CD1c-positive myeloid dendritic cell (primary cell): Measurements from ENCODE around the gene MBLAC1.

Experiments
- DNase-seq: peaks from one replicate; pipeline ENCODE4 v3.0.0-alpha.2; 2016; ENCODE audit errors: extremely low spot score

Gene MBLAC1

GRCh38 chr7:100126931-100127865, at the start of gene MBLAC1:
Gene MBLAC1 (plus strand): TSS chr7:100126967. CDS start chr7:100127396, 429 bp downstream.
- peak; percentile 94 for DNase-seq

GRCh38 chr7:100077205-100077604, 49.6 kb upstream of the MBLAC1 start:
- DNase-seq = no peak

GRCh38 chr7:100079024-100079560, 47.7 kb upstream of the MBLAC1 start:
- DNase-seq = no peak

GRCh38 chr7:100080907-100081534, 45.7 kb upstream of the MBLAC1 start:
- peak; percentile 27 for DNase-seq

GRCh38 chr7:100081535-100082102, 45.1 kb upstream of the MBLAC1 start, which contains the start of gene ZNF3:
Gene ZNF3 (minus strand): TSS chr7:100081723. CDS start chr7:100077357, 4,366 bp downstream.
- DNase-seq = peak; percentile 99

GRCh38 chr7:100082978-100083377, 43.8 kb upstream of the MBLAC1 start:
- DNase-seq = no peak

- DNase-seq = no peak
These were observed 41.3 kb upstream of the MBLAC1 start for GRCh38 chr7:100085515-100085914.

- DNase-seq = no peak
These were observed 39.6 kb upstream of the MBLAC1 start for GRCh38 chr7:100087055-100087750.

- DNase-seq = no peak
These were observed 38.6 kb upstream of the MBLAC1 start for GRCh38 chr7:100088095-100088620.

- DNase-seq = peak; percentile 88
These were observed 37.9 kb upstream of the MBLAC1 start, which contains the start of gene COPS6 for GRCh38 chr7:100088621-100089457. Gene COPS6 (plus strand): TSS chr7:100088969. CDS start chr7:100088991, 22 bp downstream.

- DNase-seq = peak; percentile 15
These were observed 37.1 kb upstream of the MBLAC1 start for GRCh38 chr7:100089458-100090196.

- DNase-seq = no peak
These were observed 36.0 kb upstream of the MBLAC1 start for GRCh38 chr7:100090527-100091410.

GRCh38 chr7:100091411-100092181, 35.2 kb upstream of the MBLAC1 start:
- no peak for DNase-seq

- DNase-seq = no peak
These were observed 33.7 kb upstream of the MBLAC1 start for GRCh38 chr7:100093054-100093453.

GRCh38 chr7:100093498-100093897, 33.3 kb upstream of the MBLAC1 start:
- no peak for DNase-seq

GRCh38 chr7:100093925-100094486, 32.8 kb upstream of the MBLAC1 start:
- no peak for DNase-seq

- DNase-seq = no peak
These were observed 31.5 kb upstream of the MBLAC1 start for GRCh38 chr7:100095289-100095688.
